WTC11 (cell line): ENCODE results near the gene BABAM2. TPM values are rescaled to one million over a fixed set of nuclear protein-coding genes. Genes with fewer than 3 reads are reported as not detected.

ENCODE experiments used
- ATAC-seq: fragments of 200-7000 bp; cut with Tn5 transposase; 2 replicates; pipeline ENCODE4 v1.10.0; 2021; ENCODE audit warnings: mild to moderate bottlenecking, moderate library complexity
- CTCF ChIA-PET: fragments of 300-600 bp; sonication (Branson Sonifier 250); formaldehyde crosslinking; loops from one replicate; lab custom pipeline; 2021; ENCODE audit warnings: antibody characterized with exemption; lab: Charles Lee
- POLR2A ChIA-PET: fragments of 350-600 bp; sonication (Branson Sonifier 250); formaldehyde crosslinking; loops from one replicate; lab custom pipeline; 2021; ENCODE audit warnings: antibody characterized with exemption; lab: Charles Lee
- DNase-seq: peaks from one replicate; pipeline ENCODE4 v3.0.0; 2021; ENCODE audit warnings: low spot score
- H3K27ac Mint-ChIP-seq: 2 replicates; pipeline ENCODE4 v1.8.0; 2021; ENCODE audit warnings: mixed read lengths
- H3K27me3 Mint-ChIP-seq: 2 replicates; pipeline ENCODE4 v1.8.0; 2021; ENCODE audit warnings: low read depth, mild to moderate bottlenecking, moderate library complexity, mixed read lengths
- H3K36me3 Mint-ChIP-seq: 2 replicates; pipeline ENCODE4 v1.8.0; 2021; ENCODE audit warnings: mixed read lengths
- H3K4me1 Mint-ChIP-seq: 2 replicates; pipeline ENCODE4 v1.8.0; 2022; ENCODE audit warnings: mixed read lengths
- H3K4me3 Mint-ChIP-seq: 2 replicates; pipeline ENCODE4 v1.8.0; 2021; ENCODE audit warnings: mild to moderate bottlenecking, moderate library complexity, mixed read lengths
- H3K9me3 Mint-ChIP-seq: 2 replicates; pipeline ENCODE4 v1.8.0; 2021; ENCODE audit warnings: mixed read lengths
- ATF1 ChIP-seq: sonication (generic); formaldehyde crosslinking; IDR thresholded peaks from 2 replicates; pipeline ENCODE4 v1.8.1; 2023; ENCODE audit warnings: mild to moderate bottlenecking, moderate library complexity, missing genetic modification reagents
- CREM ChIP-seq: sonication (generic); formaldehyde crosslinking; IDR thresholded peaks from 2 replicates; pipeline ENCODE4 v1.8.1; 2022; ENCODE audit warnings: mild to moderate bottlenecking, missing genetic modification reagents, moderate library complexity
- FOXJ3 ChIP-seq: sonication (generic); formaldehyde crosslinking; IDR thresholded peaks from 2 replicates; pipeline ENCODE4 v1.9.0; 2021; ENCODE audit warnings: missing genetic modification reagents, mild to moderate bottlenecking, borderline replicate concordance
- GTF2I ChIP-seq: fragments of 250-450 bp; sonication (Bioruptor Pico); conservative IDR thresholded peaks from 2 replicates; pipeline ENCODE4 v1.4.0; 2021; ENCODE audit warnings: mild to moderate bottlenecking
- NFYB ChIP-seq: sonication (generic); formaldehyde crosslinking; conservative IDR thresholded peaks from 2 replicates; pipeline ENCODE4 v1.8.0; 2022; ENCODE audit warnings: low read depth, missing genetic modification reagents
- NR3C1 ChIP-seq: sonication (generic); formaldehyde crosslinking; conservative IDR thresholded peaks from 2 replicates; pipeline ENCODE4 v1.8.1; 2023; ENCODE audit warnings: low read depth, mild to moderate bottlenecking, missing genetic modification reagents
- PRRX2 ChIP-seq: fragments of 250-450 bp; sonication (Bioruptor Pico); IDR thresholded peaks from 2 replicates; pipeline ENCODE4 v1.8.0; 2021; ENCODE audit warnings: mild to moderate bottlenecking
- SP1 ChIP-seq: sonication (generic); formaldehyde crosslinking; conservative IDR thresholded peaks from 2 replicates; pipeline ENCODE4 v1.8.1; 2022; ENCODE audit warnings: missing genetic modification reagents
- TCF7 ChIP-seq: sonication (generic); formaldehyde crosslinking; IDR thresholded peaks from 2 replicates; pipeline ENCODE4 v1.8.0; 2022; ENCODE audit warnings: mild to moderate bottlenecking, low read depth, missing genetic modification reagents, moderate library complexity
- ZNF138 ChIP-seq: sonication (generic); formaldehyde crosslinking; conservative IDR thresholded peaks from 2 replicates; pipeline ENCODE4 v1.8.1; 2022; ENCODE audit warnings: mild to moderate bottlenecking, moderate library complexity, missing genetic modification reagents
- ZNF317 ChIP-seq: sonication (generic); formaldehyde crosslinking; IDR thresholded peaks from 2 replicates; pipeline ENCODE4 v1.8.1; 2023; ENCODE audit warnings: low read depth, mild to moderate bottlenecking, moderate library complexity, missing genetic modification reagents, borderline replicate concordance
- ZNF671 ChIP-seq: fragments of 250-450 bp; sonication (Bioruptor Pico); IDR thresholded peaks from 2 replicates; pipeline ENCODE4 v1.8.0; 2021; ENCODE audit warnings: mild to moderate bottlenecking
- total RNA-seq: library from RNA; stranded (reverse); gene quantifications from 3 replicates; pipeline ENCODE4 v1.2.3, GENCODE V29; 2021
- TF ChIP-seq, protein P1 (sequence below): fragments of 250-450 bp; sonication (Bioruptor Pico); IDR thresholded peaks from 2 replicates; pipeline ENCODE4 v1.9.0; 2021; ENCODE audit warnings: moderate library complexity, mild to moderate bottlenecking, inconsistent platforms, borderline replicate concordance
- TF ChIP-seq, protein P2 (sequence below): sonication (generic); formaldehyde crosslinking; IDR thresholded peaks from 2 replicates; pipeline ENCODE4 v1.8.1; 2022; ENCODE audit warnings: mild to moderate bottlenecking, missing genetic modification reagents, moderate library complexity, borderline replicate concordance
- TF ChIP-seq, protein P3 (sequence below): sonication (generic); formaldehyde crosslinking; IDR thresholded peaks from 2 replicates; pipeline ENCODE4 v1.8.1; 2023; ENCODE audit warnings: mild to moderate bottlenecking, missing genetic modification reagents, moderate library complexity
- TF ChIP-seq, protein P4 (sequence below): fragments of 250-450 bp; sonication (Bioruptor Pico); conservative IDR thresholded peaks from 2 replicates; pipeline ENCODE4 v1.9.0; 2021; ENCODE audit warnings: mild to moderate bottlenecking
- TF ChIP-seq, protein P5 (sequence below): sonication (generic); formaldehyde crosslinking; IDR thresholded peaks from 2 replicates; pipeline ENCODE4 v1.8.1; 2022; ENCODE audit warnings: mild to moderate bottlenecking, moderate library complexity, missing genetic modification reagents
- TF ChIP-seq, protein P6 (sequence below): sonication (generic); formaldehyde crosslinking; IDR thresholded peaks from 2 replicates; pipeline ENCODE4 v1.8.0; 2022; ENCODE audit warnings: mild to moderate bottlenecking, missing genetic modification reagents
- TF ChIP-seq, protein P7 (sequence below): sonication (generic); formaldehyde crosslinking; IDR thresholded peaks from 2 replicates; pipeline ENCODE4 v1.8.0; 2023; ENCODE audit warnings: mild to moderate bottlenecking, missing genetic modification reagents

Gene BABAM2
- total RNA-seq, 1 experiment from 2014 or later, result 16.5 TPM

DNA sequence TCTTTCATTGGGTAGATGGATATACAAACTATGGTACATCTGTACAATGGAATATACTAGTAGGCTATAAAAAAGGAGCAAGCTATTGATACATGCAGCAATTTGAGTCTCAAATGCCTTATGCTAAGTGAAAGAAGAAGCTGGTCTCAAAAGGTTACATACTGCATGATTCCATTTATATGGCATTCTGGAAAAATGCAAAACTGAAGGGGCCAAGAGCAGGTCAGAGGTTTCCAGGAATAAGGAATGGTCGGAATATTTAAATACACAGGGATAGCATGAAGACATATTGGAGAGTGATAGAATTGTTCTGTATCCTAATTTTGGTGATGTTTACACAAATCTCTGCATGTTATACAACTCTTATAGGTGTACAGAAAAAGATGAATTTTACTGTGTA, 85.8 kb downstream of the BABAM2 start:
- ATAC-seq, result no peak
- TF ChIP-seq FOXJ3 (no peak), NR3C1 (CRISPR knock-in tag) (no peak), NFYB (CRISPR knock-in tag) (no peak), CREM (CRISPR knock-in tag) (no peak), PRRX2 (CRISPR knock-in tag) (no peak), SP1 (CRISPR knock-in tag) (no peak), ZNF138 (CRISPR knock-in tag) (no peak), ZNF671 (CRISPR knock-in tag) (no peak), ATF1 (CRISPR knock-in tag) (no peak), ZNF317 (CRISPR knock-in tag) (no peak), GTF2I (CRISPR knock-in tag) (no peak), TCF7 (CRISPR knock-in tag) (no peak)
- TF ChIP-seq, protein P1, sequence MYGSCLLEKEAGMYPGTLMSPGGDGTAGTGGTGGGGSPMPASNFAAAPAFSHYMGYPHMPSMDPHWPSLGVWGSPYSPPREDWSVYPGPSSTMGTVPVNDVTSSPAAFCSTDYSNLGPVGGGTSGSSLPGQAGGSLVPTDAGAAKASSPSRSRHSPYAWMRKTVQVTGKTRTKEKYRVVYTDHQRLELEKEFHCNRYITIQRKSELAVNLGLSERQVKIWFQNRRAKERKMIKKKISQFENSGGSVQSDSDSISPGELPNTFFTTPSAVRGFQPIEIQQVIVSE, result no peak
- TF ChIP-seq, protein P2, sequence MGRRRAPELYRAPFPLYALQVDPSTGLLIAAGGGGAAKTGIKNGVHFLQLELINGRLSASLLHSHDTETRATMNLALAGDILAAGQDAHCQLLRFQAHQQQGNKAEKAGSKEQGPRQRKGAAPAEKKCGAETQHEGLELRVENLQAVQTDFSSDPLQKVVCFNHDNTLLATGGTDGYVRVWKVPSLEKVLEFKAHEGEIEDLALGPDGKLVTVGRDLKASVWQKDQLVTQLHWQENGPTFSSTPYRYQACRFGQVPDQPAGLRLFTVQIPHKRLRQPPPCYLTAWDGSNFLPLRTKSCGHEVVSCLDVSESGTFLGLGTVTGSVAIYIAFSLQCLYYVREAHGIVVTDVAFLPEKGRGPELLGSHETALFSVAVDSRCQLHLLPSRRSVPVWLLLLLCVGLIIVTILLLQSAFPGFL (CRISPR knock-in tag), result no peak
- TF ChIP-seq, protein P3, sequence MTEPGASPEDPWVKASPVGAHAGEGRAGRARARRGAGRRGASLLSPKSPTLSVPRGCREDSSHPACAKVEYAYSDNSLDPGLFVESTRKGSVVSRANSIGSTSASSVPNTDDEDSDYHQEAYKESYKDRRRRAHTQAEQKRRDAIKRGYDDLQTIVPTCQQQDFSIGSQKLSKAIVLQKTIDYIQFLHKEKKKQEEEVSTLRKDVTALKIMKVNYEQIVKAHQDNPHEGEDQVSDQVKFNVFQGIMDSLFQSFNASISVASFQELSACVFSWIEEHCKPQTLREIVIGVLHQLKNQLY (CRISPR knock-in tag), result no peak
- TF ChIP-seq, protein P4, sequence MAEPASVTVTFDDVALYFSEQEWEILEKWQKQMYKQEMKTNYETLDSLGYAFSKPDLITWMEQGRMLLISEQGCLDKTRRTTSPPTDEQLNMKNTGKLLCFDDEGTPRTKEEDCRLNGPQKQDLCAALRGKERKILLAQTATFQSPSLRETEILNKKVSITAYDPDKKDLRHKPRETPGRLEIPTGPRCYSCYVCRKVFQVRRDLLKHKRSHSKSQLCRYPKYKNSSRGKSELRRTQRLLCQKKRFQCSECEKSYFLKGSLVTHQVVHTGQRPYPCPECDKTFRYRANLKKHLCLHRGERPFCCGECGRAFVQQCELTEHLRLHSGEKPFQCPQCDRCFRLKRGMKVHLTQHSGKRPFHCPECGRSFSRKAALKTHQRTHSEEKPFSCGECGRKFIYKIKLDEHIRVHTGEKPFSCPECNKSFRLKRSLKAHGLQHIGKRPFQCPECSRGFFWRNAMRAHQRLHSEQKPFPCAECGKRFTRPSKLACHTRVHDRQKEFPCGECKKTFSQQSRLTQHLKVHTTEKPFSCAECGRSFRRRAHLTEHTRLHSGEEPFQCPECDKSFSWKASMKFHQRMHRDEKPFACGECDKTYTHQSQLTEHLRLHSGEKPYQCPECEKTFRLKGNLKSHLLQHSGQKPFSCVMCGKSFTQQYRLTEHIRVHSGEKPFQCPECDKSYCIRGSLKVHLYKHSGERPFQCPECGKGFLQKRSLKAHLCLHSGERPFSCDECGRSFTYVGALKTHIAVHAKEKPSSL, result no peak
- TF ChIP-seq, protein P5, sequence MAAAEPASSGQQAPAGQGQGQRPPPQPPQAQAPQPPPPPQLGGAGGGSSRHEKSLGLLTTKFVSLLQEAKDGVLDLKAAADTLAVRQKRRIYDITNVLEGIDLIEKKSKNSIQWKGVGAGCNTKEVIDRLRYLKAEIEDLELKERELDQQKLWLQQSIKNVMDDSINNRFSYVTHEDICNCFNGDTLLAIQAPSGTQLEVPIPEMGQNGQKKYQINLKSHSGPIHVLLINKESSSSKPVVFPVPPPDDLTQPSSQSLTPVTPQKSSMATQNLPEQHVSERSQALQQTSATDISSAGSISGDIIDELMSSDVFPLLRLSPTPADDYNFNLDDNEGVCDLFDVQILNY, result no peak
- TF ChIP-seq, protein P6, sequence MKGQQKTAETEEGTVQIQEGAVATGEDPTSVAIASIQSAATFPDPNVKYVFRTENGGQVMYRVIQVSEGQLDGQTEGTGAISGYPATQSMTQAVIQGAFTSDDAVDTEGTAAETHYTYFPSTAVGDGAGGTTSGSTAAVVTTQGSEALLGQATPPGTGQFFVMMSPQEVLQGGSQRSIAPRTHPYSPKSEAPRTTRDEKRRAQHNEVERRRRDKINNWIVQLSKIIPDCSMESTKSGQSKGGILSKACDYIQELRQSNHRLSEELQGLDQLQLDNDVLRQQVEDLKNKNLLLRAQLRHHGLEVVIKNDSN, result no peak
- TF ChIP-seq, protein P7, sequence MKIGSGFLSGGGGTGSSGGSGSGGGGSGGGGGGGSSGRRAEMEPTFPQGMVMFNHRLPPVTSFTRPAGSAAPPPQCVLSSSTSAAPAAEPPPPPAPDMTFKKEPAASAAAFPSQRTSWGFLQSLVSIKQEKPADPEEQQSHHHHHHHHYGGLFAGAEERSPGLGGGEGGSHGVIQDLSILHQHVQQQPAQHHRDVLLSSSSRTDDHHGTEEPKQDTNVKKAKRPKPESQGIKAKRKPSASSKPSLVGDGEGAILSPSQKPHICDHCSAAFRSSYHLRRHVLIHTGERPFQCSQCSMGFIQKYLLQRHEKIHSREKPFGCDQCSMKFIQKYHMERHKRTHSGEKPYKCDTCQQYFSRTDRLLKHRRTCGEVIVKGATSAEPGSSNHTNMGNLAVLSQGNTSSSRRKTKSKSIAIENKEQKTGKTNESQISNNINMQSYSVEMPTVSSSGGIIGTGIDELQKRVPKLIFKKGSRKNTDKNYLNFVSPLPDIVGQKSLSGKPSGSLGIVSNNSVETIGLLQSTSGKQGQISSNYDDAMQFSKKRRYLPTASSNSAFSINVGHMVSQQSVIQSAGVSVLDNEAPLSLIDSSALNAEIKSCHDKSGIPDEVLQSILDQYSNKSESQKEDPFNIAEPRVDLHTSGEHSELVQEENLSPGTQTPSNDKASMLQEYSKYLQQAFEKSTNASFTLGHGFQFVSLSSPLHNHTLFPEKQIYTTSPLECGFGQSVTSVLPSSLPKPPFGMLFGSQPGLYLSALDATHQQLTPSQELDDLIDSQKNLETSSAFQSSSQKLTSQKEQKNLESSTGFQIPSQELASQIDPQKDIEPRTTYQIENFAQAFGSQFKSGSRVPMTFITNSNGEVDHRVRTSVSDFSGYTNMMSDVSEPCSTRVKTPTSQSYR, result no peak
- no peak overlapping the region for H3K4me3 Mint-ChIP-seq

More for the DNA sequence above, 85.8 kb downstream of the BABAM2 start:
- no peak for DNase-seq
- CTCF ChIA-PET, result no interaction called here
- no peak overlapping the region for H3K27ac Mint-ChIP-seq
- no peaks in the 10 kb centered on the region for H3K27me3 Mint-ChIP-seq
- peaks cover 10% of the 10 kb centered on the region for H3K4me1 Mint-ChIP-seq
- H3K9me3 Mint-ChIP-seq, result 0 out of 2 replicates have a peak, but pooled peaks cover 3% of the 10 kb centered on the region
- no peaks in the 10 kb centered on the region for H3K36me3 Mint-ChIP-seq
- POLR2A ChIA-PET, result no interaction called here
